H9 (cell line): ENCODE results near the gene PRLH. TPM values are rescaled to one million over a fixed set of nuclear protein-coding genes. Genes with fewer than 3 reads are reported as not detected.

ENCODE experiments used
- DNase-seq: peaks from one replicate; pipeline ENCODE4 v3.0.0-alpha.2; 2017
- H2AFZ ChIP-seq: one replicate; pipeline ENCODE4 v1.6.1; 2013; ENCODE audit warnings: mild to moderate bottlenecking, low read length, control low read depth, moderate library complexity
- H2AK5ac ChIP-seq: 2 replicates; pipeline ENCODE4 v1.6.1; 2013; ENCODE audit warnings: low read length, control low read depth, mixed read lengths; ENCODE audit not compliant: insufficient read length
- H2BK120ac ChIP-seq: one replicate; pipeline ENCODE4 v1.6.1; 2013; ENCODE audit warnings: low read depth, mild to moderate bottlenecking, low read length, control low read depth, inconsistent platforms; ENCODE audit not compliant: poor library complexity, severe bottlenecking
- H2BK12ac ChIP-seq: 2 replicates; pipeline ENCODE4 v1.6.1; 2013; ENCODE audit warnings: low read length, control low read depth, mixed read lengths, low read depth; ENCODE audit not compliant: insufficient read length
- H2BK15ac ChIP-seq: 2 replicates; pipeline ENCODE4 v1.6.1; 2013; ENCODE audit warnings: low read depth, low read length, control low read depth
- H2BK20ac ChIP-seq: one replicate; pipeline ENCODE4 v1.6.1; 2013; ENCODE audit warnings: low read depth, mild to moderate bottlenecking, low read length, control low read depth, inconsistent platforms; ENCODE audit not compliant: poor library complexity, severe bottlenecking
- H2BK5ac ChIP-seq: 2 replicates; pipeline ENCODE4 v1.6.1; 2013; ENCODE audit warnings: low read length, control low read depth, mixed read lengths; ENCODE audit not compliant: insufficient read length
- H3K14ac ChIP-seq: 2 replicates; pipeline ENCODE4 v1.6.1; 2013; ENCODE audit warnings: low read length, control low read depth; ENCODE audit not compliant: insufficient read depth
- H3K18ac ChIP-seq: 2 replicates; pipeline ENCODE4 v1.6.1; 2013; ENCODE audit warnings: low read depth, mild to moderate bottlenecking, mixed read lengths, low read length, control low read depth; ENCODE audit not compliant: insufficient read length
- H3K23ac ChIP-seq: 2 replicates; pipeline ENCODE4 v1.6.1; 2013; ENCODE audit warnings: low read length, control low read depth, mixed read lengths, low read depth; ENCODE audit not compliant: insufficient read length
- H3K23me2 ChIP-seq: 2 replicates; pipeline ENCODE4 v1.6.1; 2013; ENCODE audit warnings: low read depth, mild to moderate bottlenecking, mixed read lengths, low read length, control low read depth; ENCODE audit not compliant: insufficient read length, poor library complexity, severe bottlenecking
- H3K27ac ChIP-seq: 2 replicates; pipeline ENCODE4 v1.5.1; 2013; ENCODE audit warnings: low read length, control low read depth, mixed read lengths, low read depth; ENCODE audit not compliant: insufficient read length
- H3K27me3 ChIP-seq: 2 replicates; pipeline ENCODE4 v1.6.1; 2013; ENCODE audit warnings: low read length, control low read depth, inconsistent platforms; ENCODE audit not compliant: insufficient read depth
- H3K4ac ChIP-seq: 2 replicates; pipeline ENCODE4 v1.6.1; 2013; ENCODE audit warnings: low read depth, mild to moderate bottlenecking, control low read depth, inconsistent platforms, low read length, moderate library complexity
- H3K4me1 ChIP-seq: 2 replicates; pipeline ENCODE4 v1.6.1; 2013; ENCODE audit warnings: low read length, control low read depth, inconsistent platforms; ENCODE audit not compliant: insufficient read depth
- H3K4me2 ChIP-seq: 2 replicates; pipeline ENCODE4 v1.6.1; 2013; ENCODE audit warnings: low read length, control low read depth, mixed read lengths; ENCODE audit not compliant: insufficient read length, insufficient read depth
- H3K56ac ChIP-seq: 2 replicates; pipeline ENCODE4 v1.6.1; 2013; ENCODE audit warnings: low read depth, mild to moderate bottlenecking, mixed read lengths, low read length, control low read depth; ENCODE audit not compliant: insufficient read length
- H3K79me1 ChIP-seq: 2 replicates; pipeline ENCODE4 v1.6.1; 2013; ENCODE audit warnings: low read depth, mild to moderate bottlenecking, moderate library complexity, low read length, control low read depth, inconsistent platforms; ENCODE audit not compliant: insufficient read depth, poor library complexity, severe bottlenecking
- H3K79me2 ChIP-seq: 2 replicates; pipeline ENCODE4 v1.6.1; 2013; ENCODE audit warnings: low read length, control low read depth, inconsistent platforms; ENCODE audit not compliant: insufficient read depth
- H3K9ac ChIP-seq: 2 replicates; pipeline ENCODE4 v1.6.1; 2013; ENCODE audit warnings: low read length, control low read depth, mixed read lengths; ENCODE audit not compliant: insufficient read length; ENCODE audit errors: extremely low read depth
- H3K9me3 ChIP-seq: one replicate; pipeline ENCODE4 v1.6.1; 2013; ENCODE audit warnings: low read depth, low read length, inconsistent platforms; ENCODE audit not compliant: control insufficient read depth
- H3T11ph ChIP-seq: one replicate; pipeline ENCODE4 v1.6.1; 2013; ENCODE audit warnings: mild to moderate bottlenecking, low read length, control low read depth, inconsistent platforms
- H4K20me1 ChIP-seq: one replicate; pipeline ENCODE4 v1.6.1; 2013; ENCODE audit not compliant: control insufficient read depth, insufficient read length, insufficient read depth
- H4K5ac ChIP-seq: 2 replicates; pipeline ENCODE4 v1.6.1; 2013; ENCODE audit warnings: low read depth, mild to moderate bottlenecking, mixed read lengths, low read length, control low read depth; ENCODE audit not compliant: insufficient read length
- H4K8ac ChIP-seq: replicated peaks from 2 replicates; pipeline ENCODE4 v1.6.1; 2013; ENCODE audit warnings: low read length, control low read depth, mixed read lengths, low read depth; ENCODE audit not compliant: insufficient read length
- H4K91ac ChIP-seq: 2 replicates; pipeline ENCODE4 v1.6.1; 2013; ENCODE audit warnings: low read depth, mild to moderate bottlenecking, moderate library complexity, mixed read lengths, low read length, control low read depth; ENCODE audit not compliant: insufficient read length
- H3K27ac Mint-ChIP-seq, 3 experiments: 2 replicates in 2 of 3; 3 replicates in 1 of 3; pipeline ENCODE4 v1.8.0; 2020 to 2021; ENCODE audit warnings: mixed read lengths in 3 of 3, mild to moderate bottlenecking in 1 of 3, moderate library complexity in 1 of 3
- H3K27me3 Mint-ChIP-seq: 2 replicates; pipeline ENCODE4 v1.8.0; 2021; ENCODE audit warnings: low read depth, mild to moderate bottlenecking, moderate library complexity, mixed read lengths
- H3K36me3 Mint-ChIP-seq, 3 experiments: 2 replicates in 2 of 3; 3 replicates in 1 of 3; pipeline ENCODE4 v1.8.0; 2020 to 2021; ENCODE audit warnings: low read depth in 3 of 3, mixed read lengths in 3 of 3; ENCODE audit not compliant: insufficient read depth in 1 of 3
- H3K4me1 Mint-ChIP-seq, 2 experiments: 2 replicates each; pipeline ENCODE4 v1.8.0; 2020; ENCODE audit warnings: mixed read lengths in 2 of 2
- H3K4me3 Mint-ChIP-seq, 2 experiments: 2 replicates in 1 of 2; 3 replicates in 1 of 2; pipeline ENCODE4 v1.8.0; 2020 to 2021; ENCODE audit warnings: mild to moderate bottlenecking in 2 of 2, mixed read lengths in 2 of 2, moderate library complexity in 1 of 2
- H3K9me3 Mint-ChIP-seq, 2 experiments: 2 replicates in 1 of 2; 3 replicates in 1 of 2; pipeline ENCODE4 v1.8.0; 2020; ENCODE audit warnings: mild to moderate bottlenecking in 2 of 2, mixed read lengths in 2 of 2, moderate library complexity in 1 of 2
- WGBS: extraction: QIAGEN DNeasy Blood & Tissue Kit; methylation state at CpG from one replicate; pipeline ENCODE4 v1.1.7; 2013; ENCODE audit warnings: missing lambda C conversion rate, low lambda C conversion rate, mixed read lengths; ENCODE audit not compliant: insufficient read length; ENCODE audit errors: extremely low coverage; 5-methylcytosine and 5-hydroxymethylcytosine counted together
- total RNA-seq: library from RNA; stranded (reverse); gene quantifications from 2 replicates; pipeline ENCODE4 v1.2.1, GENCODE V29; 2021
- TF ChIP-seq, protein P1 (sequence below): fragments of 200-600 bp; sonication (generic); conservative IDR thresholded peaks from 3 replicates; pipeline ENCODE4 v1.8.0; 2021; ENCODE audit warnings: antibody characterized with exemption, mild to moderate bottlenecking

The PRLH gene
- total RNA-seq, 1 experiment from 2014 or later = not detected

DNA sequence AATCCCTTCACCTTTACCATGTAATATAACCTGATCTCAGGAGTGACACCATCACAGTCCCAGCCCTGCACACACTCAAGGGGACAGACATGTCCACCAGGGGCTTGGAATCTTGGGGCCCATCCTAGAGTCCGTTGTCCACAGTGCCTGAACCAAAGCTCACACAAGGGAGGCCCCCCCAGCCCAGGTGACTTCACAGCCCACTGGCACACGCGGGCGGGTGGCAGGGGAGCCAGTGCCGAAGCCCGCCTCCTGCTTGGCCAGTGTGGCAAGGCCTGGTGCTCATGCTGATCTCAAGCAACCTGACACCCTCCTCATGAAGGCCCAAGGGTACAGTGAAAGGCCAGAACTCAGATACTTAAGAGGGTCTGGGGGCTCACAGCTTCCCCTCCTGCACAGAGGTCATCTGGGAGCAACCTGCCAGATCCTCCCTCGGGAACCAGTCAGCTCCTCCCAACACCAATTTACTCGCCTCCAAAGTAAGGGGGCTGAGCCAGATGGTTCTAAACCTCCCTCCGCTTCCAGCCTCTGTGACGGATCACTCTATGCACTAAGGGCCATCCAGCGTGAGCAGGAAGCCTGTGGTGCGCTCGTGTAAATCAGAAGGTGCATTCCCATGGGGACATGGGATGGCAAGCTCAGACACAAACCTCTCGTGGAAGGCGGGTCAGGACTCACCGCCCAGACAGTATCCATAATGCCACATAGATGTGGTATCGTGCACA is 27.4 kb downstream of the PRLH start:
- no peaks in the 10 kb centered on the region for H3K9me3 Mint-ChIP-seq
- H3K9ac ChIP-seq = no peak overlapping the region
- H3K27ac Mint-ChIP-seq = peak overlapping the region; percentile 59 to 82 (median 82); a peak in 6 of 7 replicates

More for the DNA sequence above, 27.4 kb downstream of the PRLH start:
- Histone ChIP-seq H4K8ac (no peak overlapping the region), H4K91ac (no peak overlapping the region), H3K27me3 (no peaks in the 10 kb centered on the region), H2AFZ (no peak overlapping the region), H3K27ac (peak overlapping the region; percentile 1), H3K56ac (no peak overlapping the region), H3K23me2 (no peaks in the 10 kb centered on the region), H2BK120ac (no peak overlapping the region), H3K23ac (no peak overlapping the region), H3K4me1 (peaks cover 14% of the 10 kb centered on the region; the same call in 1 of the 2 replicates), H2BK20ac (no peak overlapping the region), H3K4me2 (peak overlapping the region; percentile 11), H3K79me2 (peaks cover 14% of the 10 kb centered on the region; the same call in 1 of the 2 replicates), H2AK5ac (no peak overlapping the region), H3K18ac (no peak overlapping the region), H3K79me1 (no peaks in the 10 kb centered on the region), H2BK5ac (no peak overlapping the region), H2BK12ac (no peak overlapping the region), H3K9me3 (no peaks in the 10 kb centered on the region), H3K14ac (peak overlapping the region; percentile 43; the same call in 1 of the 2 replicates), H4K5ac (no peak overlapping the region), H2BK15ac (no peak overlapping the region), H3K4ac (no peak overlapping the region), H4K20me1 (no peaks in the 10 kb centered on the region), H3T11ph (no peak overlapping the region)
- peaks cover 3% of the 10 kb centered on the region; the same call in 1 of the 2 replicates for H3K27me3 Mint-ChIP-seq
- WGBS = no CpG with 5 or more reads among the region's 17 CpGs
- no peak for DNase-seq
- TF ChIP-seq, protein P1, sequence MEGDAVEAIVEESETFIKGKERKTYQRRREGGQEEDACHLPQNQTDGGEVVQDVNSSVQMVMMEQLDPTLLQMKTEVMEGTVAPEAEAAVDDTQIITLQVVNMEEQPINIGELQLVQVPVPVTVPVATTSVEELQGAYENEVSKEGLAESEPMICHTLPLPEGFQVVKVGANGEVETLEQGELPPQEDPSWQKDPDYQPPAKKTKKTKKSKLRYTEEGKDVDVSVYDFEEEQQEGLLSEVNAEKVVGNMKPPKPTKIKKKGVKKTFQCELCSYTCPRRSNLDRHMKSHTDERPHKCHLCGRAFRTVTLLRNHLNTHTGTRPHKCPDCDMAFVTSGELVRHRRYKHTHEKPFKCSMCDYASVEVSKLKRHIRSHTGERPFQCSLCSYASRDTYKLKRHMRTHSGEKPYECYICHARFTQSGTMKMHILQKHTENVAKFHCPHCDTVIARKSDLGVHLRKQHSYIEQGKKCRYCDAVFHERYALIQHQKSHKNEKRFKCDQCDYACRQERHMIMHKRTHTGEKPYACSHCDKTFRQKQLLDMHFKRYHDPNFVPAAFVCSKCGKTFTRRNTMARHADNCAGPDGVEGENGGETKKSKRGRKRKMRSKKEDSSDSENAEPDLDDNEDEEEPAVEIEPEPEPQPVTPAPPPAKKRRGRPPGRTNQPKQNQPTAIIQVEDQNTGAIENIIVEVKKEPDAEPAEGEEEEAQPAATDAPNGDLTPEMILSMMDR = no peak
- H3K4me1 Mint-ChIP-seq = peaks cover 68 to 80% of the 10 kb centered on the region in 2 experiments
- H3K36me3 Mint-ChIP-seq = no peaks in the 10 kb centered on the region; a peak in 2 of 7 replicates
- no peak overlapping the region for H3K4me3 Mint-ChIP-seq
